HG03457 (cell line): ENCODE measurements around the gene OR2M4.
A peak's percentile ranks its signal among the peaks of the same experiment; 100 is the strongest.
"Not testable (repeated sequence)": the region's sequence is repeated elsewhere in the genome, so short reads cannot be mapped to it uniquely, and the experiment has no call there.

Experiments
- ATAC-seq: cut with Tn5 transposase; IDR thresholded peaks from one replicate; pipeline ENCODE4 v1.9.1; 2021; ENCODE audit warnings: moderate number of reproducible peaks; ENCODE audit not compliant: unreplicated experiment

OR2M4 gene, protein sequence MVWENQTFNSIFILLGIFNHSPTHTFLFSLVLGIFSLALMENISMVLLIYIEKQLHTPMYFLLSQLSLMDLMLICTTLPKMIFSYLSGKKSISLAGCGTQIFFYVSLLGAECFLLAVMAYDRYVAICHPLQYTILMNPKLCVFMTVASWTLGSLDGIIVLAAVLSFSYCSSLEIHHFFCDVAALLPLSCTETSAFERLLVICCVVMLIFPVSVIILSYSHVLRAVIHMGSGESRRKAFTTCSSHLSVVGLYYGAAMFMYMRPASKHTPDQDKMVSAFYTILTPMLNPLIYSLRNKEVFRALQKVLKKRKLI

DNA sequence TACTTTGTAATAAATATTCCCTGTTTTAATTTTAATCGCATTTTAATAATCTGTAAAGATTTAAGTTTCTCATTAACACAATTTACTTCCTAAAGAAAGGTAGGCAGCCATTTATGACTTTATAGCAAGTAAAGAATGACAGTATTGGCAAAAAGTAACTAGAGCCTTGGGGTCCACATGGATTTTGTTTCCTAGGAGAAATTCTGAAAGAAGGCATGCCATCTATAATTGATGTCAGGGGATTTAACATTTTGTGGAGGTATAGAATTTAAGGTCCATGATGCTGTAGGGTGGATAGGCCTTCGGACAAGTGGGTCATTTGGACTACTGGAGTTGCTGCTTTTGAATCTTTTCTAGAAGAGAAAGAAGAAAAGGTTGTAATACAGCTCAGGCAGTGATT, at the start of gene OR2M4:
Gene OR2M4 (plus strand): TSS at position 301 of the 400 bp plus-strand sequence. CDS start 7,512 bp downstream, outside the sequence.
- ATAC-seq, result no peak

DNA sequence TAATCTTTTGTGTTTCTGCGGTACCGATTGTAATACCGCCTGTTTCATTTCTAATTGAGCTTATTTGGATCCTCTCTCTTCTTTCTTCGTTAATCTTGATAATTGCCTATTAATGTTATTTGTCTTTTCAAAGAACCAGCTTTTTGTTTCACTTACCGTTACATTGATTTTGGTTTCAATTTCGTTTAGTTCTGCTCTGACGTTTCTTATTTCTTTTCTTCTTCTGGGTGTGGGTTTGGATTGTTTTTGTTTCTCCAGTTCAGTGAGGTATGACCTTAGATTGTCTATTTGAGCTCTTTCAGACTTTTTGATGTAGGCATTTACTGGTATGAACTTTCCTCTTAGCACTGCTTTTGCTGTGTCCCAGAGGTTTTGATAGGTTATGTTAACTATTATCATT, 47.2 kb upstream of the OR2M4 start:
- no peak for ATAC-seq

DNA sequence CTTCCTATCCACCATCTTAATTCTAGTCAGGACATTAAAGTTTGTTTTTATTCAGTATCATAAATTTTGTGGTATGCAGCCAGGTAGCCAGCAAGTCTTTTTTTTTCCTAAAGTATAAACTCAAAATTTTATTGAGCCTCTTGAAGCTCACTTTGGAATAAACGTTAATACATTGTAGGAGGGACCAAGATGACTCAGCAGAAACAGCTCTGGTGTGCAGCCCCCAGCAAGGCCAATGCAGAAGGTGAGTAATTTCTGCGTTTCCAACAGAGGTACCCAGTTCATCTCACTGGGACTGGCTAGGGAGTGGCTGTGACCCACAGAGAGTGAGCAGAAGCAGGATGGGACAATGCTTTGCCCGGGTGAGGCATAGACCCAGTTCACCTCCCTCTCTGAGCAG, 43.9 kb upstream of the OR2M4 start:
- no peak for ATAC-seq

DNA sequence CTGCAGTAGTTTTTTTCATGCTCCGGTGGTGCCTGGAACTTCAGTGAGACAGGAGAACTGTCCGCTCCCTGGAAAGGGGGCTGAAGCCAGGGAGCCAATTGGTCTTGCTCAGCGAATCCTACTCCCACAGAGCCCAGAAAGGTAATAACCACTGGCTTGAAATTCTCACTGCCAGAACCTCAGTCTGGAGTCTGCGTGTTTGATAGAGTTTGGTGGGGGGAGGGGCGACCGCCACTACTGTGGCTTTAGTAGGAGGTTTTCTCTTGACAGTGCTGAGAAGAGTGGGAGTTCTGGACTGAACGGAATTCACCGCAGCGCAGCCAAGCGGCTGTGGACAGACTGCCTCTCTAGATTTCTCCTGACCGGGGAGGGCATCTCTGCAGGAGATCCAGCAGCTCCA, 42.2 kb upstream of the OR2M4 start:
- ATAC-seq, result no peak

DNA sequence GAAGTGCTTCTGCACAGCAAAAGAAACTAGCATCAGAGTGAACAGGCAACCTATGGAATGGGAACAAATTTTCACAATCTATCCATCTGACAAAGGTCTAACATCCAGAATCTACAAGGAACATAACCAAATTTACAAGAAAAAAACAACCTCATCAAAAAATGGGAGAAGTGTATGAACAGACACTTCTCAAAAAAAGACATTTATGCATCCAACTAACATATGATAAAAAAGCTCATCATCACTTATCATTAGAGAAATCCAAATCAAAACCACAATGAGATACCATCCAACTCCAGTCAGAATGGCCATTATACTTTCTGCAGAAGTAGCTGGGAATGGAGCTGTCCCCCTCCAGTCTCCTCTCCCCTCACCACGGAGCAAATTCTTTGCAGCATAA, 37.1 kb upstream of the OR2M4 start:
- no peak for ATAC-seq

DNA sequence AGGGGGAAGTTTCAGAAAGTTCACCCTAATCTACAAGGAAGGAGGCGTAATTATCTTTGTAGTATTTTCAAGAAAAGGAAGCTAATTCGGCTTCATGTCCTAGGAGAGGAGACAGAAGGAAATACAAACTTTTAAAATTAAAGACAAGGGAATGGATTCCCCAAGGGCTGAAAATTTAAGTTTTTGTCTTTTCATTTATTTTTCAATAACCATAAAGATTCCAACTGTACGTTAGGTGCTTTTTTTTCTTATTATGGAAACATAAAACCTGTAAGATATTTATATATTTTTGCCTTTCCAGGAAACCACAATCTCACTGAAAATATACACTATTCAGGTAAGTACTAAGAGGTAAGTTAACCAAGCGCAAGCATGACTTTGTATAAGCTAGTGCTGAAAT, 34.3 kb upstream of the OR2M4 start, which contains the start of gene OR2M3:
Gene OR2M3 (plus strand): TSS at position 301 of the 400 bp plus-strand sequence. CDS start 5,803 bp downstream, outside the sequence.
- no peak for ATAC-seq

DNA sequence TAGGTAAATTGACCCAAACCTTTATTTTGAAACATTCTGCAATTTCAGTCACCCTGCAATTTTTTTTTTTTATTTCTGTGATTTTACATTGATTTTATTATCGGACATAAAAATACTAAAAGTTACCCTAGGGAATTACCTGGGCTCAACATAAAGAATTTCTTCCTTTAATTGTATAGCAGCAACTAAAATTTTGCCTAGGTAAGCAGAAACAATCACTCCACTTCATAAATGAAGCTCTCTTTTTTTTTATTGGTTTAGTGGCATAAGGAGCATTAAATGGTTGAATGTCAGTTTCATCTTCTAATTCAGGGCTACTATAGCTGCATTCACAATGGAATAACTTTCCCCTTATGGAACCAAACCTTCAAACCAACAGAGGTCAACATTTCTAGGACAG, 15.3 kb upstream of the OR2M4 start:
- ATAC-seq, result no peak

DNA sequence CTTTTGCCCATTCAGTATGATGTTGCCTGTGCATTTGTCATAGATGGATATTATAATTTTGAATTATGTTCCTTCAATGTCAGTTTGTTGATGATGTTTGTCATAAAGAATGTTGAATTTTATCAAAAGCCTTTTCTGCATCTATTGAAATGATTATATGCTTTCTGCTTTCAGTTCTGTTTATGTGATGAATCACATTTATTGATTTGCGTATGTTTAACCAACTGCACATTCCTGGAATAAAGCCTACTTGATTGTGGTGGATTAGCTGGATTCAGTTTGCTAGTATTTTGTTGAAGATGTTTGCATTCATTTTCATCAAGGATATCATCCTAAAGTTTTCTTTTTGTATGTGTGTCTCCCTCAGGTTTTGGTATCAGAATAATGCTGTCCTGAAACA, 5.7 kb upstream of the OR2M4 start:
- ATAC-seq, result no peak

DNA sequence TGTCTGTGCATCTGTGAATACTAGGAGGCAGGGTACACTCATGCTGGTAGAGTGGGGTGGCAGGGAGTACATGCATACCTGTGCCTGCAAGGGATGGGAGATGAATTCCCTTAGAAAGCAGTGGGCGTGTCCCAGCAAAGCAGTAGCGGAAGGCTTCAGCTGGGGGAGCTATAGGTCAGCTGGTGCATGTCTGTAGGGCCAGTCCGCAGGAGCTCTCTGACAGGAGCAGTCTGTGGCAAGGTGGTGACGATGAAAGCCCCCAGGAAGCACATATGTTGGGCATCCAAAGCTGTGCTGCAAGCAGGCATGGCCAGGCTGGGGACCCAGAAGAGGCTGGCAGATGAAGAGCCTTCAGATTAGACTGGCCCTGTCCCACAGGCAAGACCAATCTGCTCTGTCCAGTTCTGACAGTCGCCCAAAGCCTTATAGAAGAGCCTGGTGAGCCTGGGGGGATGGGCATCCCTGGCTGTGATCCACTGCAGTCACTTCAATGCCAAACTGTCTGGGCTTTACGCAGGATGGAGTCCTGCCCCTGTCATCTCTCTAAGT, 1.8 kb upstream of the OR2M4 start:
- no peak for ATAC-seq

DNA sequence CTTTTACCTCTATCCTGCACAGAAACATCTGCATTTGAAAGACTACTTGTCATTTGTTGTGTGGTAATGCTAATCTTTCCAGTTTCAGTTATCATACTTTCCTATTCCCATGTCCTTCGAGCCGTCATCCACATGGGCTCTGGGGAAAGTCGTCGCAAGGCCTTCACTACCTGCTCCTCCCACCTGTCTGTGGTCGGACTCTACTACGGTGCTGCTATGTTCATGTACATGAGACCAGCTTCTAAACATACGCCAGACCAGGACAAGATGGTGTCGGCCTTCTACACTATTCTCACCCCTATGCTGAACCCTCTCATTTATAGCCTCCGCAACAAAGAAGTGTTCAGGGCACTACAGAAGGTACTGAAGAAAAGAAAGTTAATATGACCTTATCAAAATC, 8.3 kb downstream of the OR2M4 start:
- ATAC-seq, result no peak

DNA sequence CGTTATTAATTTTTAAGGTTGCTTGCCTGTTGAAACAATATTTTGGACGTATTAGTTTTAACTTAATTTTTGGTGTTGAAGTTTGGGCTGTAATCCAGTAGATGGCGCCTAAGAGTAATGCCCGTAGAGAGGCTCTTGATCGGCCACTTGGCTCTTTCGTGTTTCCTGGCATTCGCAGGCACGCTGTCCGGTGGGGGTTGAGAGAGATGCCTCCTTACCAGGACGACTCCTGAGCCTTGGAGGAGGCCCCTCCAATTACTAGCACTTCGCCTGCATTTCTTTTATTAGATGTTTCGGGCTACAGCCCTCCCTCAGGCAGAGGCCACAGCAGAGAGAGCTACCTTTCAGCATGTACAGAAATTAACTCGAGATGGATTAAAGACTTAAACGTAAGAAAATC, 12.0 kb downstream of the OR2M4 start:
- ATAC-seq, result peak; percentile 78

DNA sequence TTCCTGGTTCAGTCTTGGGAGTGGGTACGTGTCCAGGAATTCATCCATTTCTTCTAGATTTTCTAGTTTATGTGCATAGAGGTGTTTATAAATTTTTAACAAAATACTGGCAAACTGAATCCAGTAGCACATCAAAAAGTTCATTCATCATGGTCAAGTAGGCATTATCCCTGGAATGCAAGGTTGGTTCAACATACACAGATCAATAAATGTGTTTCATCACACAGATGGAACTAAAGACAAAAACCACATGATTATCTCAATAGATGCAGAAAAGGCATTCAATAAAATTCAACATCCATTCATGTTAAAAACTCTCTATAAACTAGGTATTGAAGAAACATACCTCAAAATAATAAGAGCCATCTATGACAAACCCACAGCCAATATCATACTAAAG, 28.1 kb downstream of the OR2M4 start:
- ATAC-seq, result not testable (repeated sequence)

DNA sequence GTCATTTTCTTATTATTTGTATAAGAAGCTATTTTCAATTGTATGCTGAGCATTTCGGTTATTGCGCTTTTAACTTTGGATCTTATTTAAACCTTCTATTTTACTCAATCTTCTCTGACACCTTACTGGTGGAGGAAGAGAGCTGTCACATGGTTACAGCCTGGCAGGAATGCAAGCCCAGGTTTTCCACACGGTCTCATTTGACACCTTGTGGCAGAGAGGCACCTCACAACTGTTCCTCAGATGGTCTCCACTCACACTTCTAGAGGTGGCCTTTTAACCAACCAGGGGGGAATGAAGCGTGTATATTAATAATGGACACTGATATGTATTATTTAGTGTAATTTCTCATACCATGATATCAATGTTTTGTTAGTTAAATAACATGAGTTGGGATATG, 37.0 kb downstream of the OR2M4 start:
- ATAC-seq, result no peak

DNA sequence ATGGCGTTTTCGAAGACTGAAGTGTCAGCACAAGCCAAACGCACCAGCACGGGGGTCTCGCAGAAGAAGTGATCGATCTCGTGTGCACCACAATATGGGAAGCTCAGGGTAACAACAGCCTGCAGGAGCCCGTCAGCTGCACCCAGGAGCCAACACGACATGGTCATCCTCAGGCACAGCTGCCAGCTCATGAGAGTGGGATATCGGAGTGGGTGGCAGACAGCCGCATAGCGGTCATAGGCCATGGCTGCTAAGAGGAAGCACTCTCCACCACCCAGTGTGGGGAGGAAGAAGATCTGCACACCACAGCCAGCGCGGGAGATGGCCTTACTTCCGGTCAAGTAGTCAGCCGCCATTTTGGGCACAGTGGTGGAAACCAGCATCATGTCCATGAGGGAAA, 42.0 kb downstream of the OR2M4 start:
- ATAC-seq, result not testable (repeated sequence)

DNA sequence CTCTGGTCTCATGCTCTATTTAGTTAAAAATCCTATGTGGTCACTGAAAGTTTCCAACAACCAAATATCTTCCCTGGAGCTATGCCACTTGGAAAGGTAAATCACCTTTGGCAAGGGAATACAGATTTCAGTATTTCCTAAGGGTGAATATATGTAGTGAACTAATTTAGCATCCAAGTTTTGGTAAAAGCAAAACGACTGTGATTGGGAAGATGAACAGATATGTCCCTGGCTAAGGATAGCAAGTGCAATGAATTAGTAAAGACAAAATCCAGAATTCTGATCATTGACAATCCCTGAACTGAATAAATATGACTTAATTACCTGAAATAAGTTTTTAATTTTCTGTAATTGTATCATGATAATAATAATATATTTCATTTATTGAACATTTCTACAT, 46.7 kb downstream of the OR2M4 start, which contains the start of gene OR2T33:
Gene OR2T33 (minus strand): TSS at position 101 of the 400 bp plus-strand sequence. CDS start 4,162 bp downstream, outside the sequence.
- ATAC-seq, result no peak

DNA sequence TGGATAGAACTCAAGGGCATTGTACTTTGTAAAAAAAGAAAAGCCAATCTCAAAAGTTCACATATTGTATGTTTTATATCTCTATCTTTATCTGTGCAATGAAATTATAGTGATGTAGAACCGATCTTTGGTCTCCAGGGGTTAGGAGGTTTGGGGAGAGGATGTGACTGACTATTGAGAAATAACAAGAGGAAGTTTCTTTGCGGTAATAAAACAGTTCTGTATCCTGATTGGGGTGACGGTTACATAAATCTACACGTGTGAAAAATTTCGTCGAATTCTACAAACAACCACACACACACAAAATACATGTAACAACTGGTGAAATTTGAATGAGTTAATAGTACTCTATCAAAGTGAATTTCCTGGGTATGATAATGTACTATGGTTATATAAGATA, 57.2 kb downstream of the OR2M4 start:
- no peak for ATAC-seq
